Left ventricle myocardium inferior (tissue), 1 donor: ENCODE results near the gene KMT2A. TPM values are rescaled to one million over a fixed set of nuclear protein-coding genes. Genes with fewer than 3 reads are reported as not detected.
A peak's percentile ranks its signal among the peaks of the same experiment; 100 is the strongest.

Experiments
- DNase-seq: peaks from one replicate; pipeline ENCODE4 v3.0.0-alpha.2; 2020
- H3K27ac ChIP-seq: fragments of 200-600 bp; replicated peaks from 2 replicates; pipeline ENCODE4 v1.8.0; 2021
- H3K27me3 ChIP-seq: fragments of 200-600 bp; 2 replicates; pipeline ENCODE4 v1.8.0; 2021; ENCODE audit warnings: low read depth
- H3K36me3 ChIP-seq: fragments of 200-600 bp; 2 replicates; pipeline ENCODE4 v1.8.0; 2021
- H3K4me1 ChIP-seq: fragments of 200-600 bp; 2 replicates; pipeline ENCODE4 v1.8.0; 2021
- H3K4me3 ChIP-seq: fragments of 200-600 bp; 2 replicates; pipeline ENCODE4 v1.8.0; 2021; ENCODE audit warnings: mild to moderate bottlenecking, moderate library complexity
- H3K9me3 ChIP-seq: fragments of 200-600 bp; replicated peaks from 2 replicates; pipeline ENCODE4 v1.8.0; 2021
- CTCF ChIP-seq: fragments of 200-600 bp; IDR thresholded peaks from 2 replicates; pipeline ENCODE4 v1.8.0; 2021; ENCODE audit warnings: antibody characterized with exemption, mild to moderate bottlenecking, borderline replicate concordance
- intact Hi-C: fragments of 100-400 bp; cut with micrococcal nuclease; formaldehyde crosslinking; loops from one replicate; pipeline ENCODE4 v1.11.0; 2022
- total RNA-seq: library from RNA; stranded (reverse); fragmentation: NEBNext Ultra II Directional; extraction: Animal tissue kit (Norgen Biotek cat#: 25700); gene quantifications from one replicate; pipeline ENCODE4 v1.2.1, GENCODE V29; 2021
- donor health status: DM: no; HTN: yes; CAD: no; lungs with severe emphysema.

Gene KMT2A
- total RNA-seq, 1 donor from 2014 or later, result 21.0 TPM

DNA sequence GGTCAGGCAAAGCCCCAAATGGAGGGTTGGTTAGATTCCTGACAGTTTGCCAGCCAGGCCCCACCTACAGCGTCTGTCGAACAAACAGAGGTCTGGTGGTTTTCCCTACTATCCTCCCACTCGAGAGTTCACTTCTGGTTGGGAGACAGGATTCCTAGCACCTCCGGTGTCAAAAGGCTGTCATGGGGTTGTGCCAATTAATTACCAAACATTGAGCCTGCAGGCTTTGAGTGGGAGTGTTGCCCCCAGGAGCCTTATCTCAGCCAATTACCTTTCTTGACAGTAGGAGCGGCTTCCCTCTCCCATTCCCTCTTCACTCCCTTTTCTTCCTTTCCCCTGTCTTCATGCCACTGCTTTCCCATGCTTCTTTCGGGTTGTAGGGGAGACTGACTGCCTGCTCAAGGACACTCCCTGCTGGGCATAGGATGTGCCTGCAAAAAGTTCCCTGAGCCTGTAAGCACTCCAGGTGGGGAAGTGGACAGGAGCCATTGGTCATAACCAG, 86.3 kb downstream of the KMT2A start:
- Histone ChIP-seq H3K9me3 (no peaks in the 10 kb centered on the region), H3K4me1 (peaks cover 7% of the 10 kb centered on the region), H3K27me3 (no peaks in the 10 kb centered on the region), H3K27ac (peak overlapping the region; percentile 20), H3K36me3 (peaks cover 71% of the 10 kb centered on the region), H3K4me3 (no peak overlapping the region)
- intact Hi-C loops, result no loop called here
- TF ChIP-seq CTCF, result peak; percentile 44
- DNase-seq, result no peak

DNA sequence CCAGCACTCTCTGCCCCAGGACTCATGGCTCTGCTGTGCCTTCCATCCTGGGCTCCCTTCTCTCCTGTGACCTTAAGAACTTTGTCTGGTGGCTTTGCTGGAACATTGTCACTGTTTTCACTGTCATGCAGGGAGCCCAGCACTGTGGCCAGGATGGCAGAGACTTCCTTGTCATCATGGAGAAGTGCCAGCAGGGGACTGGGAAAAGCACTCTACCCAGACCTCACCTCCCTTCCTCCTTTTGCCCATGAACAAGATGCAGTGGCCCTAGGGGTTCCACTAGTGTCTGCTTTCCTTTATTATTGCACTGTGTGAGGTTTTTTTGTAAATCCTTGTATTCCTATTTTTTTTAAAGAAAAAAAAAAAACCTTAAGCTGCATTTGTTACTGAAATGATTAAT, 88.1 kb downstream of the KMT2A start:
- Histone ChIP-seq H3K4me3 (no peak overlapping the region), H3K36me3 (peaks cover 59% of the 10 kb centered on the region), H3K4me1 (peaks cover 10% of the 10 kb centered on the region), H3K27ac (peak overlapping the region; percentile 10), H3K9me3 (no peaks in the 10 kb centered on the region), H3K27me3 (no peaks in the 10 kb centered on the region)
- DNase-seq, result no peak
- no peak for TF ChIP-seq CTCF
- intact Hi-C loops, result no loop called here

DNA sequence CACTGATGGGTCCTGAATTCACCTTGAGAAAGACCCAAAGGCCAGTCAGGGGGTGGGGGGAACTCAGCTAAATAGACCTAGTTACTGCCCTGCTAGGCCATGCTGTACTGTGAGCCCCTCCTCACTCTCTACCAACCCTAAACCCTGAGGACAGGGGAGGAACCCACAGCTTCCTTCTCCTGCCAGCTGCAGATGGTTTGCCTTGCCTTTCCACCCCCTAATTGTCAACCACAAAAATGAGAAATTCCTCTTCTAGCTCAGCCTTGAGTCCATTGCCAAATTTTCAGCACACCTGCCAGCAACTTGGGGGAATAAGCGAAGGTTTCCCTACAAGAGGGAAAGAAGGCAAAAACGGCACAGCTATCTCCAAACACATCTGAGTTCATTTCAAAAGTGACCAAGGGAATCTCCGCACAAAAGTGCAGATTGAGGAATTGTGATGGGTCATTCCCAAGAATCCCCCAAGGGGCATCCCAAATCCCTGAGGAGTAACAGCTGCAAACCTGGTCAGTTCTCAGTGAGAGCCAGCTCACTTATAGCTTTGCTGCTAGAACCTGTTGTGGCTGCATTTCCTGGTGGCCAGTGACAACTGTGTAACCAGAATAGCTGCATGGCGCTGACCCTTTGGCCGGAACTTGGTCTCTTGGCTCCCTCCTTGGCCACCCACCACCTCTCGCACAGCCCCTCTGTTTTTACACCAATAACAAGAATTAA, 88.6 kb downstream of the KMT2A start:
- DNase-seq, result no peak
- Histone ChIP-seq H3K9me3 (no peaks in the 10 kb centered on the region), H3K27me3 (no peaks in the 10 kb centered on the region), H3K27ac (peak overlapping the region; percentile 10), H3K36me3 (peaks cover 53% of the 10 kb centered on the region), H3K4me3 (no peak overlapping the region), H3K4me1 (peaks cover 16% of the 10 kb centered on the region)
- intact Hi-C loops, result no loop called here
- TF ChIP-seq CTCF, result no peak

GRCh38 chr11:118526688-118527087, 90.4 kb downstream of the KMT2A start:
- Histone ChIP-seq H3K9me3 (no peaks in the 10 kb centered on the region), H3K36me3 (peaks cover 35% of the 10 kb centered on the region), H3K27me3 (no peaks in the 10 kb centered on the region), H3K27ac (no peak overlapping the region), H3K4me3 (no peak overlapping the region), H3K4me1 (peaks cover 33% of the 10 kb centered on the region)
- DNase-seq, result no peak
- intact Hi-C loops, result no loop called here
- TF ChIP-seq CTCF, result no peak

DNA sequence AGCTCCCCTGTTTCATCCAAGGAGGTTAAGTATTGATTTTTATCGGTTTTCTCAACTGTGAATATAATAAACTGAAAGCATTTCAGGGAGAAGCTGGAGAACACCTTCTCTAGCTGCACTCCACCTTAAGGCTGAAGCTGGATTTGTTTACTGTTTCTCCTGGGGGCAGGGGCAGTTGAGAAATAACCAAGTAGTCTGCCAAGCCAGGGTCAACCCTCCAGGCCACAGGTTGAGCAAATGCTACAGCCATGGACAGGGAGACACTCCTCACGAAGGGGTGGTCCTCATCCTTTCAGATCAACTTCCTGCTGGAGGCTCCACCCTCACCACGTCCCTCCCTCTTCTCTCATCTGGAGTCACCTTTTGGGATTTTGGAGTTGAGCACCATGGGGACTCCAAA, 90.8 kb downstream of the KMT2A start, which contains the start of gene TTC36:
Gene TTC36 (plus strand): TSS at position 366 of the 400 bp plus-strand sequence. CDS start 21 bp downstream, at position 387.
- H3K9me3 ChIP-seq, result no peaks in the 10 kb centered on the region
- H3K4me3 ChIP-seq, result no peak within 1 kb of the TSS
- no peak within 1 kb of the TSS for H3K27ac ChIP-seq
- peaks cover 31% of the 10 kb centered on the region for H3K36me3 ChIP-seq
- peaks cover 35% of the 10 kb centered on the region for H3K4me1 ChIP-seq
- DNase-seq, result no peak
- TF ChIP-seq CTCF, result no peak
- intact Hi-C loops, result no loop called here
- no peaks in the 10 kb centered on the region for H3K27me3 ChIP-seq
